Stimulated activated effector memory CD8-positive, alpha-beta T cell treated with anti-CD3 and anti-CD28 coated beads, Interleukin-12 subunit alpha, Interleukin-12 subunit beta, amount 100 ng/mL, for 72 hours (primary cell): ENCODE data around the gene CDH16.
A peak's percentile ranks its signal among the peaks of the same experiment; 100 is the strongest.
"Not testable (repeated sequence)": the region's sequence is repeated elsewhere in the genome, so short reads cannot be mapped to it uniquely, and the experiment has no call there.

Experiments
- ATAC-seq: fragments of 150-1000 bp; cut with Tn5 transposase; 2 replicates; pipeline ENCODE4 v1.10.0; 2021
- DNase-seq, 2 donors: peaks; one replicate each; pipeline ENCODE4 v3.0.0; 2021 to 2022; ENCODE audit warnings: low spot score in 2 of 2
- H3K27ac Mint-ChIP-seq: one replicate; pipeline ENCODE4 v1.8.0; 2022; ENCODE audit warnings: mild to moderate bottlenecking, mixed read lengths
- H3K36me3 Mint-ChIP-seq: one replicate; pipeline ENCODE4 v1.8.0; 2022; ENCODE audit warnings: mild to moderate bottlenecking, mixed read lengths
- H3K4me1 Mint-ChIP-seq: one replicate; pipeline ENCODE4 v1.8.0; 2022; ENCODE audit warnings: mixed read lengths
- H3K4me3 Mint-ChIP-seq: one replicate; pipeline ENCODE4 v1.8.0; 2022; ENCODE audit warnings: mild to moderate bottlenecking, mixed read lengths
- H3K9me3 Mint-ChIP-seq: one replicate; pipeline ENCODE4 v1.8.0; 2022; ENCODE audit warnings: mixed read lengths

CDH16 gene

DNA sequence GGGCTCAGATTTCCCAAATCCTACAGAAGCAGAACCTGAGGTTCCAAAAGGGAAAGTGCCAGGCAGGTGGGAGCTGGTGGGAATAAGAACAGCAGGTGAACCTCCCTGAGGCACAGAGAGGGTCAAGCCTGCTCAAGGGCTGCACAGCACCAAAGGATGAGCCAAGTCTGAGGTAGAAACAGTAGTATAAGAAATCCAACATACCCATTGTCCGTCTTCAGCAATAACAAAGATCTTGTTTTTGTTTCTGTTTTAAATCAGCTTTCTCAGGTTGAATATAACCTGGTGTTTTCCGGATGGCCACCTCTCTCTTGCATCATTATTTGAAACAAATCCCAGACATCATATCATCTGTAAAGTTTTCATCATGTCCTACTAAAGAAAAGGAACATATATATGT is 31.8 kb upstream of the CDH16 start:
- ATAC-seq (peak; percentile 24), DNase-seq (no peak)
- Mint-ChIP-seq H3K9me3 (no peaks in the 10 kb centered on the region), H3K4me3 (no peak overlapping the region), H3K4me1 (peaks cover 28% of the 10 kb centered on the region), H3K27ac (no peak overlapping the region), H3K36me3 (peaks cover 5% of the 10 kb centered on the region)

- ATAC-seq, result no peak
- H3K4me3 Mint-ChIP-seq, result peak overlapping the region; percentile 10
- H3K36me3 Mint-ChIP-seq, result peaks cover 5% of the 10 kb centered on the region
- no peak overlapping the region for H3K27ac Mint-ChIP-seq
- H3K9me3 Mint-ChIP-seq, result no peaks in the 10 kb centered on the region
- no peak for DNase-seq
- H3K4me1 Mint-ChIP-seq, result peaks cover 28% of the 10 kb centered on the region
Measured at GRCh38 chr16:66949472-66949871, 30.8 kb upstream of the CDH16 start.

DNA sequence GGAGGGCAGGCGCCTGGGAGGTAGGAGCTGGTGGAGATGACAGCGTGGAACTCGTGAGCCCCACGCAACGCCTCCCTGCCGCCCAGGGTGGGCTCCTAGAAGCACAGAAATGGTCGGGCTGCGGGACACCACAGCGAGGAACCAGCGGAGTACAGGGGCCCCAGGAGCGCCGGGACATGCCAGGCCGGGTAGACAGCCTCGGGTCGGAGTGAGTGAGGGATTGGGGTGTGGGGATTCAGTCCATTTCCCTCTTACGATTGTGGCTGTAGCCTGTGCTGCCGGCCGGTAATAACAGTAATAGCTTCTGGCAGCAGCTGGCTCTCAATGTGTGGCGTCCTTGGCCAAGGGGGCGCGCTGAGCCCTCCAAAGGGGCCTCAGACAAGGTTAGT is 30.1 kb upstream of the CDH16 start:
- peaks cover 25% of the 10 kb centered on the region for H3K4me1 Mint-ChIP-seq
- ATAC-seq (no peak), DNase-seq (no peak)
- H3K27ac Mint-ChIP-seq, result peak overlapping the region; percentile 45
- no peaks in the 10 kb centered on the region for H3K9me3 Mint-ChIP-seq
- H3K36me3 Mint-ChIP-seq, result peaks cover 2% of the 10 kb centered on the region
- peak overlapping the region; percentile 83 for H3K4me3 Mint-ChIP-seq

DNA sequence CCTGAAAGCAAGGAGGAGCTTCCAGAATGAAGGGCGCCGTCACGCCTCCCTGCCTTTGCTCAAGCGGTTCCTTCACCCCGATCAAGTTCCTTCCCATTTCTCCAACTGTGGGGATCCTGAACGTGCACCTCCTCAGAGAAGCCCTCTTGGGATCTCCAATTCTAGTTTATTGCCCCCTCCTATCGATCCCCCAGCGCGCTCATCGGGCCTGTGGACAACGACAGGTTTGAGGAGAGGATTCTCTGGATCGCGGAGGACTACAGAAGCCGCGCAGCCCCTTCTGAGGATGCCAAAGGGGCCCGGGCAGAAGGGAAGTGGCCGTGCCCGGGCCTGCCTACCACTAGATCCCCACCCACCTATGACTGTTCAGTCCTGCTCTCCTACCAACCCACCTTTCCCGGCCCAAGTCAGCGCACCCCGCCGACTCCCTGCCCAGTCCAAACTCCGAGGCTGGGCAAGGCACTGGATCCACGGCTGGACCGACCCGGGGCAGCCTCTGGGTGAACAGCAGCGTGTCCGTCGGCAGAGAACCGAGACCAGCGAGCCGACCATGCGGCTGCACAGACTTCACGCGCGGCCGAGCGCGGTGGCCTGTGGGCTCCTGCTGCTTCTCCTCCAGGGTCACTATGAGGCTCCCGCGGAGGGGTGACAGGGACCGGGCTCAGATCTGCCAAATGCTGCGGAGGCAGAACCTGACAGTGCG is 29.6 kb upstream of the CDH16 start:
- ATAC-seq (peak; percentile 37), DNase-seq (peak in 1 of 2 donors; percentile 65)
- Mint-ChIP-seq H3K36me3 (peaks cover 4% of the 10 kb centered on the region), H3K4me3 (peak overlapping the region; percentile 83), H3K4me1 (peaks cover 23% of the 10 kb centered on the region), H3K27ac (peak overlapping the region; percentile 45), H3K9me3 (no peaks in the 10 kb centered on the region)

DNA sequence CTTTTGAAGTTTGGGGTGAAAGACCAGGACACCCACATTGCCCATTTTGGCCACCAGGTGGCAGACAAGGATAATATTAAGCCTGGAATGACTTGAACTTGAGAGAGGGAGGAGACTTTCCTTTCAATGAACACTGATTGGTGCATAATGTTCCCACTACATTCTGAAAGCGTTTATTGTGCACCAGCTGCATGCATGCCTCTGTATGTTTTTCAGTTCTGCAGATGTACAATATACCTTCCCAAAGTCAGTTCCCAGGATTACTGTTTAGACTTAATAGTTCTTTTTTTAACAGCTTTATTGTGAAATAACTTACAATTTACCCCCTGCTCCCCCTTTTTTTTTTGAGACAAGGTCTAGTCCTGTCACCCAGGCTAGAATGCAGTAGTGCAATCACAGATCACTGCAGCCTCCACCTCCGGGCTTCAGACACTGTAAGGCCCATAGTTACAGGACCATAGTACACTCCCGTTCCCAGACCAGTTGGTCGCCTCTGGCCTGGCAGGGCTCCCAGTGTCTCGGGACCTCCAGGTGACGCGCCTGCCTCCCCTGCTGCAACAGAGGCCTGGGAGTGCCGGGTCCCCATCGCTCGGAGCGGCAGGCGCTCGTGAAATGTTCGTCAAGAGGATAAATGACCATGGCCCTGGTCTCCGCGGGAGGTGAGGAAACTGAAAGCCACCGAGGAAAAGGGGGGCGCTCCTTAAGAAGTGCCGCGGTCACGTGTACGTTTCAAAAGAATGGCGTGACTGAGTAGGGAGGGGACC is 28.8 kb upstream of the CDH16 start:
- peaks cover 12% of the 10 kb centered on the region for H3K36me3 Mint-ChIP-seq
- no peak overlapping the region for H3K27ac Mint-ChIP-seq
- DNase-seq (peak; percentile 86 to 94), ATAC-seq (peak; percentile 87)
- H3K4me3 Mint-ChIP-seq, result peak overlapping the region; percentile 83
- no peaks in the 10 kb centered on the region for H3K9me3 Mint-ChIP-seq
- H3K4me1 Mint-ChIP-seq, result peaks cover 23% of the 10 kb centered on the region

GRCh38 chr16:66946974-66947301 is 28.3 kb upstream of the CDH16 start:
- no peaks in the 10 kb centered on the region for H3K9me3 Mint-ChIP-seq
- H3K4me1 Mint-ChIP-seq, result peaks cover 23% of the 10 kb centered on the region

DNA sequence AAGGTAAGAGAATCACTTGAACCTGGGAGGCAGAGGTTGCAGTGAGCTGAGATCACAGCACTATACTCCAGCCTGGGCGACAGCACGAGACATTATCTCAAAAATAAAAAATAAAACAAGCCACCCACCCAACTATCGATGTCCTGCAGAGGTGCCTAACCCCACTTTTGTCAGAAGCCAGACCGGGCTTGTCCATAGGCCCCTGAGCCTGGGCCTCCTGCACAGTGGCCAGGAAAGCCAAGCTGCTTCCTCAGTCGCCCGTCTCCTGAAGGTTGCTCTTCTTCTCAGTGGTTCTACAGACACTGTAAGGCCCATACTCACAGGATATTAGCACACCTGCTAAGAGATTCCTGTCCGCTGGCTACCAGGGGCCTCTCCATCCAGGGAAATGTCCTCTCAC is 27.9 kb upstream of the CDH16 start:
- DNase-seq, result no peak
- ATAC-seq, result no peak
- peaks cover 22% of the 10 kb centered on the region for H3K36me3 Mint-ChIP-seq
- H3K4me1 Mint-ChIP-seq, result peaks cover 23% of the 10 kb centered on the region
- H3K27ac Mint-ChIP-seq, result no peak overlapping the region
- no peak overlapping the region for H3K4me3 Mint-ChIP-seq
- H3K9me3 Mint-ChIP-seq, result no peaks in the 10 kb centered on the region

More at GRCh38 chr16:66946974-66947301, 28.3 kb upstream of the CDH16 start:
- ATAC-seq, result no peak
- peak overlapping the region; percentile 83 for H3K4me3 Mint-ChIP-seq
- no peak for DNase-seq
- peaks cover 18% of the 10 kb centered on the region for H3K36me3 Mint-ChIP-seq
- no peak overlapping the region for H3K27ac Mint-ChIP-seq

DNA sequence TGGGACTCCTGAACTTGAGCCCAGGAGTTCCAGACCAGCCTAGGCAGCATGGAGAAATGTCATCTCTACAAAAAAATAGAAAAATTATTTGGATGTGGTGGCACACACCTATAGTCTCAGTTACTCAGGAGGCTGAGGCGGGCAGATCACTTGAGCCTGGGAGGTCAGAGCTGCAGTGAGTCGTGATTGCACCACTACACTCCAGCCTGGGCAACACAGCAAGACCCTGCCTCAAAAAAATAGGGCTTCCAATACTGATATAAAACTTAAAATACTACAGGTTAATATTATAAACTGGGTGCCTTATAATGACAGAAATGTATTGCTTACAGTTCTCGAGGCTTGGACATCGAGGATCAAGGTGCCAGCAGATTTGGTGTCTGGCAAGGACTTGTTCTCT is 27.3 kb upstream of the CDH16 start:
- Mint-ChIP-seq H3K36me3 (peaks cover 28% of the 10 kb centered on the region), H3K9me3 (no peaks in the 10 kb centered on the region), H3K27ac (no peak overlapping the region), H3K4me1 (peaks cover 23% of the 10 kb centered on the region), H3K4me3 (no peak overlapping the region)
- ATAC-seq (no peak), DNase-seq (no peak)

- peaks cover 23% of the 10 kb centered on the region for H3K4me1 Mint-ChIP-seq
- not testable (repeated sequence) for H3K27ac Mint-ChIP-seq
Measured at GRCh38 chr16:66944971-66945370, 26.3 kb upstream of the CDH16 start.

GRCh38 chr16:66944054-66944441 is 25.4 kb upstream of the CDH16 start:
- no peaks in the 10 kb centered on the region for H3K9me3 Mint-ChIP-seq
- no peak overlapping the region for H3K4me3 Mint-ChIP-seq
- ATAC-seq (no peak), DNase-seq (no peak)
- peaks cover 46% of the 10 kb centered on the region for H3K36me3 Mint-ChIP-seq
- H3K4me1 Mint-ChIP-seq, result peaks cover 23% of the 10 kb centered on the region
- H3K27ac Mint-ChIP-seq, result no peak overlapping the region

More at GRCh38 chr16:66944971-66945370, 26.3 kb upstream of the CDH16 start:
- H3K4me3 Mint-ChIP-seq, ATAC-seq, H3K9me3 Mint-ChIP-seq, DNase-seq: not testable (repeated sequence)
- H3K36me3 Mint-ChIP-seq, result peaks cover 38% of the 10 kb centered on the region

GRCh38 chr16:66943426-66944053 is 24.9 kb upstream of the CDH16 start:
- no peak for ATAC-seq
- peak overlapping the region; percentile 79 for H3K27ac Mint-ChIP-seq
- H3K4me1 Mint-ChIP-seq, result peaks cover 19% of the 10 kb centered on the region
- no peak for DNase-seq
- H3K4me3 Mint-ChIP-seq, result no peak overlapping the region
- H3K36me3 Mint-ChIP-seq, result peaks cover 48% of the 10 kb centered on the region
- no peaks in the 10 kb centered on the region for H3K9me3 Mint-ChIP-seq

DNA sequence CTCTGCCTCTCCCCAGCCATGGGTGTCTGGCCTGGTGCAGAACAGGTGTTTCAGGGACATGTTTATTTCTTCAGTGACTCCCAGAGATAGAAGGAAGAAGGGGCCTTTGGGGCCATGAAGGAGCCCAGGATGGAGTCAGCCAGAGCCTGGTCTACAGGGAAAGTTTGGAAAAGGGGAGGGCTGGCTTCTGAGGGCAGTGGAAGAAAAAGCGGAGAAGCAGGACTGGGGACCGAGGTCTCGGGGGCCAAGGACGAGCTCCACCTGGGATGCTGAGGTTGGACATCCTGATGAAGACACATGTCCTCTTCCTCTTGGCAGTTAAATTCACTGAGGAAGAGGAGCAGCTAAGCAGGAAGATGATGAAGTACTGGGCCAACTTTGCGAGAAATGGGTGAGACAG is 24.3 kb upstream of the CDH16 start:
- H3K4me1 Mint-ChIP-seq, result peaks cover 14% of the 10 kb centered on the region
- H3K27ac Mint-ChIP-seq, result peak overlapping the region; percentile 79
- H3K9me3 Mint-ChIP-seq, result no peaks in the 10 kb centered on the region
- ATAC-seq (no peak), DNase-seq (no peak)
- no peak overlapping the region for H3K4me3 Mint-ChIP-seq
- H3K36me3 Mint-ChIP-seq, result peaks cover 52% of the 10 kb centered on the region

GRCh38 chr16:66940236-66940635 is 21.6 kb upstream of the CDH16 start:
- Mint-ChIP-seq H3K4me1 (peaks cover 27% of the 10 kb centered on the region), H3K36me3 (peaks cover 69% of the 10 kb centered on the region), H3K27ac (no peak overlapping the region), H3K4me3 (no peak overlapping the region), H3K9me3 (no peaks in the 10 kb centered on the region)
- ATAC-seq (no peak), DNase-seq (no peak)

GRCh38 chr16:66939366-66939765 is 20.7 kb upstream of the CDH16 start:
- no peak for ATAC-seq
- no peak overlapping the region for H3K4me3 Mint-ChIP-seq
- no peaks in the 10 kb centered on the region for H3K9me3 Mint-ChIP-seq
- H3K27ac Mint-ChIP-seq, result no peak overlapping the region
- no peak for DNase-seq
- peaks cover 32% of the 10 kb centered on the region for H3K4me1 Mint-ChIP-seq
- peaks cover 77% of the 10 kb centered on the region for H3K36me3 Mint-ChIP-seq

DNA sequence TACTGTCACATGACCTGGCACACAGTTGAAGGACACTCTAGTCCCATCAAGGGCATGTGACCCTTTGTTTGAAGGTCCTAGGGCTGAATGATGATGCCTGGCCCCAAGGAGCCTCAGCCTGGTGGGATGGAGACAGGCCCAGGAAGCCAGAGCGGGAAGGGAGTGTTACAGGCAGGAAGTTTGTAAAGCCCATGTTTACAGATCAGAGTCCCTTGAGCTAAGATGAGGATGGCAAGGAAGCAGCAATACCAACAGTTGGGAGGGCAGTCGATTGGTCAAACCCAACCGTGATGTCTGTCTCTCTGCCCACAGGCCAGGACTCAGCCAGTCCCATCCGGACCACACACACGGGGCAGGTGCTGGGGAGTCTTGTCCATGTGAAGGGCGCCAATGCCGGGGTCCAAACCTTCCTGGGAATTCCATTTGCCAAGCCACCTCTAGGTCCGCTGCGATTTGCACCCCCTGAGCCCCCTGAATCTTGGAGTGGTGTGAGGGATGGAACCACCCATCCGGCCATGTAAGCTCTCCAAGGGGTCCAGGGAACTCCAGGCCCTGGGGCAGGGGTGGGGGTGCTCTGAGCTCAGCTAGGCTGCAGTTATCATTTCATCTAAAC is 19.1 kb upstream of the CDH16 start:
- Mint-ChIP-seq H3K36me3 (peaks cover 84% of the 10 kb centered on the region), H3K27ac (peak overlapping the region; percentile 70), H3K4me1 (peaks cover 48% of the 10 kb centered on the region), H3K9me3 (no peaks in the 10 kb centered on the region), H3K4me3 (no peak overlapping the region)
- no peak for DNase-seq
- no peak for ATAC-seq
